ENCODE results near the gene OR2C1.

DNA sequence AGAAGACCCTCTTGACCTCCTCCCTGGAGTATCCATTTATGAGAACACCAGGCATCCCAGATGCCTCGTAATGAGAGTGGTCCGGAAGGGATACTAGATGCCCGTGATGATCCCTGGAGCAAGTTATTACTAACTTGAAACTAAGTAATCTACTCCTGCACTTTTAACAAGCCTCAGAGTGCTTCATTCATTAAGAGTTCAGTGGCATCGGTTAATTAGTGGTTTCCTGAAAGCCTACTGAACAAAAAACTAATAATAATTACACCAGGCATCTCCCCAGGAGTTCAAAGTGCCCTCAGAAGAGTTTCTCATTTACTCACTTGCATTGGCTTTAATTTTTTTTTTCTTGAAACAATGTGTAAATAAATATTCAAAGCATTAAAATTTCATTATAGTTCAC lies 28.2 kb upstream of the OR2C1 start:
- TF ChIP-seq, protein P1, sequence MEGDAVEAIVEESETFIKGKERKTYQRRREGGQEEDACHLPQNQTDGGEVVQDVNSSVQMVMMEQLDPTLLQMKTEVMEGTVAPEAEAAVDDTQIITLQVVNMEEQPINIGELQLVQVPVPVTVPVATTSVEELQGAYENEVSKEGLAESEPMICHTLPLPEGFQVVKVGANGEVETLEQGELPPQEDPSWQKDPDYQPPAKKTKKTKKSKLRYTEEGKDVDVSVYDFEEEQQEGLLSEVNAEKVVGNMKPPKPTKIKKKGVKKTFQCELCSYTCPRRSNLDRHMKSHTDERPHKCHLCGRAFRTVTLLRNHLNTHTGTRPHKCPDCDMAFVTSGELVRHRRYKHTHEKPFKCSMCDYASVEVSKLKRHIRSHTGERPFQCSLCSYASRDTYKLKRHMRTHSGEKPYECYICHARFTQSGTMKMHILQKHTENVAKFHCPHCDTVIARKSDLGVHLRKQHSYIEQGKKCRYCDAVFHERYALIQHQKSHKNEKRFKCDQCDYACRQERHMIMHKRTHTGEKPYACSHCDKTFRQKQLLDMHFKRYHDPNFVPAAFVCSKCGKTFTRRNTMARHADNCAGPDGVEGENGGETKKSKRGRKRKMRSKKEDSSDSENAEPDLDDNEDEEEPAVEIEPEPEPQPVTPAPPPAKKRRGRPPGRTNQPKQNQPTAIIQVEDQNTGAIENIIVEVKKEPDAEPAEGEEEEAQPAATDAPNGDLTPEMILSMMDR (IDR thresholded peaks at IDR 0.05 in 8 of 11, conservative IDR thresholded peaks at IDR 0.05 in 3 of 11) = no peak
- TF ChIP-seq POLR2A (IDR thresholded peaks at IDR 0.05) (no peak), POLR2AphosphoS5 (IDR thresholded peaks at IDR 0.05) (no peak)

Measured in spleen (tissue), 7 donors.